H1 (cell line): ENCODE measurements around the gene MAGEA1. TPM values are rescaled to one million over a fixed set of nuclear protein-coding genes. Genes with fewer than 3 reads are reported as not detected.

ENCODE experiments used
- CEBPB ChIP-seq: IDR thresholded peaks from 2 replicates; pipeline ENCODE4 v1.6.1; 2012; ENCODE audit warnings: low read depth, low read length
- NRF1 ChIP-seq: IDR thresholded peaks from 2 replicates; pipeline ENCODE4 v1.6.1; 2011; ENCODE audit warnings: mild to moderate bottlenecking, low read depth, low read length, improper control_type of control experiment
- SAP30 ChIP-seq: fragments of 300-600 bp; sonication (generic); IDR thresholded peaks from 2 replicates; pipeline ENCODE4 v1.7.1; 2012; ENCODE audit warnings: low read length, moderate library complexity, mild to moderate bottlenecking, inconsistent platforms; ENCODE audit not compliant: insufficient read depth, insufficient replicate concordance
- SIX5 ChIP-seq: IDR thresholded peaks from 2 replicates; pipeline ENCODE4 v1.6.1; 2011; ENCODE audit warnings: mild to moderate bottlenecking, low read depth, low read length
- polyA plus RNA-seq, 7 experiments: library from polyadenylated mRNA; depleted of rRNA in 3 of 7; stranded (reverse) in 5 of 7; unstranded in 2 of 7; fragments of >200 nt in 5 of 7; fragments of 200-250 nt in 2 of 7; gene quantifications; 1 replicate in 5 of 7; 2 replicates in 1 of 7; 4 replicates in 1 of 7; pipeline versions ENCODE4 v1.2.1 to v1.2.3, GENCODE V29; 2011 to 2013; ENCODE audit warnings: missing spikeins in 2 of 7, mixed read lengths in 2 of 7
- total RNA-seq: library from RNA; stranded (reverse); fragmentation: NEBNext Ultra II Directional; extraction: Animal tissue kit (Norgen Biotek cat#: 25700); gene quantifications from 2 replicates; pipeline ENCODE4 v1.2.1, GENCODE V29; 2021

MAGEA1 gene
- total and polyA plus RNA-seq, 2 of the 8 experiments (the other 6 are each of a cell fraction or from before 2014, with no cell fraction given): not detected

- TF ChIP-seq CEBPB: no peak
- no peak for TF ChIP-seq SAP30
- TF ChIP-seq NRF1: no peak
- TF ChIP-seq SIX5: no peak
Measured at GRCh38 chrX:153153516-153153915, 25.6 kb upstream of the MAGEA1 start (continued).
